GM12865 (cell line): Measurements from ENCODE around the gene MYH2.
"Not testable (repeated sequence)": the region's sequence is repeated elsewhere in the genome, so short reads cannot be mapped to it uniquely, and the experiment has no call there.

ENCODE experiments used
- DNase-seq: peaks from one replicate; pipeline ENCODE4 v3.0.0; 2010; ENCODE audit warnings: low read depth
- H3K4me3 ChIP-seq: 2 replicates; pipeline ENCODE4 v1.5.1; 2011; ENCODE audit warnings: mild to moderate bottlenecking, low read depth, low read length, control low read depth
- CTCF ChIP-seq: IDR thresholded peaks from 2 replicates; pipeline ENCODE4 v1.5.1; 2011; ENCODE audit warnings: low read length, control low read depth, low read depth, inconsistent platforms; ENCODE audit not compliant: insufficient read depth; ENCODE audit errors: missing control alignments

Gene MYH2

DNA sequence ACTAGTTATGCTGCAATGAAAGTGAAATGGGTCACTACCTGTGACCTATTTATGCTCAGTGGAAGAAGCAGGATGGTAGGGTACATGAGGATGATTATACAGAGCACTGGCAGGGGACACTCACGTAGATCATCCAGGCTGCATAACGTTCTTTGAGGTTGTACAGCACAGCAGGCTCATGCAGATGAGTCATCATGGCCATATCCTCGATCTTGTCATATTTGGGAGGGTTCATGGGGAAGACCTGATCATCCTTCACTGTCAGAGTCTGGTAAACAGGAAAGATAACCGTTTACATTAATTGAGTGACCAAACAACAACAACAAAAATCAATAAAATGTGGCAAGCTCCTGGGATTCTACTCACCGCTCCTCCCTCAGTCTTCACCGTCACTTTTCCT, 2.1 kb downstream of the MYH2 start:
- TF ChIP-seq CTCF: no peak
- no peak for DNase-seq
- no peak overlapping the region for H3K4me3 ChIP-seq

DNA sequence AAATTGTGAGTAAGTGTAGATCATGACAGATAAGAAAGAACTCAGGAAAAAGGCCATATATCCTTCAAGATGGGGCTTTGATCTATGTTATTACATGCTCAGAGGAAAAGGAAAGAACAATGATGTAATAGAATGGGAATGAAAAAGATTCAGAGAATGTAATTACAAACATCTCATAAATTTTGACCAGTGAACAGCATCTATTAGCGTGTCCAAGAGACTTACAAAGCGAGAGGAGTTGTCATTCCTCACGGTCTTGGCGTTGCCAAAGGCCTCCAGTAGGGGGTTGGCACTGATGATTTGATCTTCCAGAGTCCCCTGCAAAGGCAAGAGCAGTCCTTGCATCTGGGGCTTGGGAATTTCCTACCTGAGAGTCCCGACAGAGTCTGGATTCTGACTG, 6.0 kb downstream of the MYH2 start:
- not testable (repeated sequence) for H3K4me3 ChIP-seq, DNase-seq

DNA sequence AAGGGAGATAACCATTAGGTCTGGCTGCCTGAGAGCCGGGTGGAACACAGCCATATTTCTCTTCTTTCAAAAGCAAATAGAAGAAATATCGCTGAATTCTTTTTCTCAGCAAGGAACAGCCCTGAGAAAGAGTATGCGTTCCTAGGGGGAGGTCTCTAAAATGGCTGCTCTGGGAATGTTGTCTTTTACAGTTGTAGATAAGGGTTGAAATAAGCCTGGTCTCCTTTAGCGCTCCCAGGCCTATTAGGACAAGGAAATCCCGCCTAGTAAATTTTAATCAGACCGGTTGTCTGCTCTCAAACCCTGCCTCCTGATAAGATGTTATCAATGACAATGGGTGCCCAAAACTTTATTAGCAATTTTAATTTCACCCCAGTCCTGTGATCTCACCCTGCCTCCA, 8.3 kb downstream of the MYH2 start:
- not testable (repeated sequence) for DNase-seq, H3K4me3 ChIP-seq

DNA sequence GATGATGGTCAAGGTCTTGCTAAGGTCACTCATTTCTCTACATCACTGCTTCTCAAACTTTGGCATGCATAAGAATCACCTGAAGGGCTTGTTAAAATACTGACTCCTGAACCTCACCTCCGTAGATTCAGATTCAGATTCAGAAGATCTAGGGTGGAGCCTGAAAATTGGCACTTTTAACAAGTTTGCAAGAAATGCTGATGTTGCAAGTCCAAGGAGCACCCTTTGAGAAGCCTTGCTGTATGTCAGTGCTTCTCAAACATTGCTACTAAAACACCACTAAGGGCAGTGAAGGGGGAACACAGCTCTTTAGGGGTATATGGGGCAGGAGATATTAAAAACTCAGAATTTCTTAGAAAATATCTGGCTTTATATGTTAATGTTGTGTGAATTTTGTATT, 17.4 kb downstream of the MYH2 start:
- no peak overlapping the region for H3K4me3 ChIP-seq
- no peak for TF ChIP-seq CTCF

DNA sequence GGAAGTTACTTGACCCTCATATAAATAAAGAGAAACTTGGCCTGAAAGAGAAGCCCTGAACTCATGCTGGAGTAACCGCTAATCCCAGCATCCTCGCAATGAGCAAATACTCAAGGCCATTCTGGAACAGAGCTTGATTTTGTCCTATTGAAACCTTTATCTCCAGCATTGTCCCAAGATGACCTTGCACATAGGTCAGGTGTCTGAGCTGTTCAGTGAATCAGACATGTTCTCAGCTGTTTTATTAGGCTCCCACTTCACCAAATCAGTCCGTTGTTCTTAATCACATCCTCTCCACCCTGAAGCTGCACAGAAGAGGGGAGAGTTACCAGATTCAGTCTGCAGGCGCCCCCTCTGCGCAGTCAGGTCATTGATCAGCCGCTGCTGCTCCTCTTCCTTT, 22.0 kb downstream of the MYH2 start:
- no peak for TF ChIP-seq CTCF

More for the DNA sequence above, 17.4 kb downstream of the MYH2 start:
- no peak for DNase-seq

GRCh38 chr17:10526517-10526916, 22.9 kb downstream of the MYH2 start:
- DNase-seq: no peak
- H3K4me3 ChIP-seq: no peak overlapping the region
- no peak for TF ChIP-seq CTCF

More for the DNA sequence above, 22.0 kb downstream of the MYH2 start:
- no peak for DNase-seq
- H3K4me3 ChIP-seq: no peak overlapping the region

DNA sequence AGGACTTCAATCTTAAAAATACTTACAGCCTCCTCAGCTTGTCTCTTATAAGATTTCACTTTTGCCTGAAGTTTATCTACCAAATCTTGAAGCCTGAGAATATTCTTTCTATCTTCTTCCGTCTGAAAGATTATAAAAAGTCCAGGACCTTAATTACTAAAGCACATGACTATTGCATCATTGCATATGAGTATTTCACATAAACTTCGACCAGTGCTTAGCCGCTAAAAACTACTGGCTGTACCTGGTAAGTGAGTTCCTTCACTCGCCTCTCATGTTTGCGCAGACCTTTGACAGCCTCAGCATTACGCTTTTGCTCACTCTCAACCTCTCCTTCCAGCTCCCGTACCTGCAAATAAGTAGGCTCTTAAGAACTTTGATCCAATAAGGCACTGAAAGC, 26.4 kb downstream of the MYH2 start:
- no peak for DNase-seq
- no peak overlapping the region for H3K4me3 ChIP-seq
- TF ChIP-seq CTCF: no peak

DNA sequence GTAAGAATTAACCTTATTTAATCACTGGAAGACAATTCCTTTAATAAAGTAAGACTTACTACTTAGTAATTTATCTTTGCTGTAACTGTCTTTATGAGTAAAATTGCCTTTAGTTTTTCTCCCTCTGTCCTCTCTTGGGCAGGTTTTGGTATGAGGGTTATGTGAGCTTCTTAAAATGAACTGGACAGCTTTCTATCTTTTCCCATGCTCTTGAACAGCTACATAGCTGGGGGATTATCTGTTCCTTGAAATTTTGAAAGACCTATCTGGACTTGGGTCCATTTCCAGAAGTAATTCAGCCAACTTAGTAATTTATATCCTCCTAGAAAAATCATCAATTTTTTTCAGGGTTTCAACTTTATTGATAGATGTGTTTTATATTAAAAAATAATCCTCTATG, 27.5 kb downstream of the MYH2 start:
- no peak for DNase-seq
- no peak overlapping the region for H3K4me3 ChIP-seq
- TF ChIP-seq CTCF: no peak
